ENCODE results near the gene FAAP20.
A peak's percentile ranks its signal among the peaks of the same experiment; 100 is the strongest.
"Not testable (repeated sequence)": the region's sequence is repeated elsewhere in the genome, so short reads cannot be mapped to it uniquely, and the experiment has no call there.

The FAAP20 gene

DNA sequence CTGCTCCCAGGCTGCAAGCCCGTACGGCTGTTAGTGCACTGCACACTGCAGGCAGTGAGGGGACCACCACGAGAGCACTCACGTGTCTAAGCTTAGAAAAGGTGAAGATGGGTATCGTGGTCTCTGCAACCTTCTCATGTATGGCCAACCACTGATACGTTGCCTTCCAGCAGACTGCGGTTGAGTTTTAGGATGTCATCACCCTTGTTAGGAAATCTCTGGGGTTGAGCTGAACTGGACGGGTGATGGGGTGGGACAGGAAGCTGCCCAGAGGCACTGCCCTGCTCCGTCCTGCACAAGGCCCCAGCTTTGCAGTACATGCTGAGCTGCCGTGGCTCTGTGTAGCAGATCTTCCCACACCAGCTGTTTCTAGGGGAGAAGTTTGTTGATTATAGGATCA lies 43.3 kb downstream of the FAAP20 start:
- no peak for ATAC-seq (ENCODE audit: insufficient read depth, low read depth)
- Histone ChIP-seq H3K36me3 (ENCODE audit: insufficient read depth, low read length) (no peaks in the 10 kb centered on the region), H4K20me1 (ENCODE audit: insufficient read depth, low read length) (peaks cover 10% of the 10 kb centered on the region; the same call in 1 of the 2 replicates), H3K4me1 (ENCODE audit: insufficient read depth, low read length) (no peaks in the 10 kb centered on the region), H2AFZ (ENCODE audit: low read depth, low read length) (no peak overlapping the region), H3K4me2 (ENCODE audit: insufficient read depth, low read length) (no peak overlapping the region), H3K79me2 (ENCODE audit: insufficient read depth, low read length) (no peaks in the 10 kb centered on the region), H3K27ac (ENCODE audit: low read length) (no peak overlapping the region), H3K9ac (ENCODE audit: low read depth, low read length) (no peak overlapping the region), H3K9me3 (ENCODE audit: insufficient read depth, low read length, severe bottlenecking) (no peaks in the 10 kb centered on the region), H3K4me3 (ENCODE audit: low read depth in 1 of 2, low read length in 2 of 2) (no peak overlapping the region), H3K27me3 (ENCODE audit: insufficient read depth, low read length, poor library complexity) (peaks cover 11% of the 10 kb centered on the region)
- no peak for DNase-seq
- TF ChIP-seq, protein P1, sequence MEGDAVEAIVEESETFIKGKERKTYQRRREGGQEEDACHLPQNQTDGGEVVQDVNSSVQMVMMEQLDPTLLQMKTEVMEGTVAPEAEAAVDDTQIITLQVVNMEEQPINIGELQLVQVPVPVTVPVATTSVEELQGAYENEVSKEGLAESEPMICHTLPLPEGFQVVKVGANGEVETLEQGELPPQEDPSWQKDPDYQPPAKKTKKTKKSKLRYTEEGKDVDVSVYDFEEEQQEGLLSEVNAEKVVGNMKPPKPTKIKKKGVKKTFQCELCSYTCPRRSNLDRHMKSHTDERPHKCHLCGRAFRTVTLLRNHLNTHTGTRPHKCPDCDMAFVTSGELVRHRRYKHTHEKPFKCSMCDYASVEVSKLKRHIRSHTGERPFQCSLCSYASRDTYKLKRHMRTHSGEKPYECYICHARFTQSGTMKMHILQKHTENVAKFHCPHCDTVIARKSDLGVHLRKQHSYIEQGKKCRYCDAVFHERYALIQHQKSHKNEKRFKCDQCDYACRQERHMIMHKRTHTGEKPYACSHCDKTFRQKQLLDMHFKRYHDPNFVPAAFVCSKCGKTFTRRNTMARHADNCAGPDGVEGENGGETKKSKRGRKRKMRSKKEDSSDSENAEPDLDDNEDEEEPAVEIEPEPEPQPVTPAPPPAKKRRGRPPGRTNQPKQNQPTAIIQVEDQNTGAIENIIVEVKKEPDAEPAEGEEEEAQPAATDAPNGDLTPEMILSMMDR (IDR thresholded peaks at IDR 0.05; ENCODE audit: borderline replicate concordance, extremely low read depth, low read length, poor library complexity, severe bottlenecking) = no peak
- no peak for TF ChIP-seq EZH2 (IDR thresholded peaks at IDR 0.05; ENCODE audit: borderline replicate concordance, low read depth, low read length, severe bottlenecking)

DNA sequence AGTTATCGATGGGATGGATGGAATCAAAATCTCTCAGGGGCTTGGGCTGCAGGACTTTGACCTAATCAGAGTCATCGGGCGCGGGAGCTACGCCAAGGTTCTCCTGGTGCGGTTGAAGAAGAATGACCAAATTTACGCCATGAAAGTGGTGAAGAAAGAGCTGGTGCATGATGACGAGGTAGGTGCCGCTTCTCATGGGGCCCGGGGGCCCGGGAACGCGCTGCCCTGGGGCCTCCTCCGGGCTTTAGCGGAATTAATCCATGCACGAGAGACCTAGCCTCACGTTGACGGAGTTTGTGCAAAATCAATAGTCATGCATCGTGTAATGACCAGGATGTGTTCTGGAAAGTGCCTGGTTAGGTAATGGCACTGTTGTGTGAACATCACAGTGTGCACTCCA lies 43.8 kb downstream of the FAAP20 start:
- no peaks in the 10 kb centered on the region for H3K4me1 ChIP-seq (ENCODE audit: insufficient read depth, low read length)
- no peak overlapping the region for H2AFZ ChIP-seq (ENCODE audit: low read depth, low read length)
- H3K4me3 ChIP-seq (ENCODE audit: low read depth in 1 of 2, low read length in 2 of 2) = no peak overlapping the region
- peaks cover 11% of the 10 kb centered on the region for H3K27me3 ChIP-seq (ENCODE audit: insufficient read depth, low read length, poor library complexity)
- no peaks in the 10 kb centered on the region for H3K36me3 ChIP-seq (ENCODE audit: insufficient read depth, low read length)
- no peak for DNase-seq
- H3K9me3 ChIP-seq (ENCODE audit: insufficient read depth, low read length, severe bottlenecking) = no peaks in the 10 kb centered on the region
- no peak overlapping the region for H3K27ac ChIP-seq (ENCODE audit: low read length)
- no peak overlapping the region for H3K9ac ChIP-seq (ENCODE audit: low read depth, low read length)
- peaks cover 10% of the 10 kb centered on the region; the same call in 1 of the 2 replicates for H4K20me1 ChIP-seq (ENCODE audit: insufficient read depth, low read length)
- no peaks in the 10 kb centered on the region for H3K79me2 ChIP-seq (ENCODE audit: insufficient read depth, low read length)
- no peak overlapping the region for H3K4me2 ChIP-seq (ENCODE audit: insufficient read depth, low read length)
- no peak for TF ChIP-seq EZH2 (IDR thresholded peaks at IDR 0.05; ENCODE audit: borderline replicate concordance, low read depth, low read length, severe bottlenecking)
- TF ChIP-seq, protein P1 (IDR thresholded peaks at IDR 0.05; ENCODE audit: borderline replicate concordance, extremely low read depth, low read length, poor library complexity, severe bottlenecking) = no peak
- ATAC-seq (ENCODE audit: insufficient read depth, low read depth) = no peak

DNA sequence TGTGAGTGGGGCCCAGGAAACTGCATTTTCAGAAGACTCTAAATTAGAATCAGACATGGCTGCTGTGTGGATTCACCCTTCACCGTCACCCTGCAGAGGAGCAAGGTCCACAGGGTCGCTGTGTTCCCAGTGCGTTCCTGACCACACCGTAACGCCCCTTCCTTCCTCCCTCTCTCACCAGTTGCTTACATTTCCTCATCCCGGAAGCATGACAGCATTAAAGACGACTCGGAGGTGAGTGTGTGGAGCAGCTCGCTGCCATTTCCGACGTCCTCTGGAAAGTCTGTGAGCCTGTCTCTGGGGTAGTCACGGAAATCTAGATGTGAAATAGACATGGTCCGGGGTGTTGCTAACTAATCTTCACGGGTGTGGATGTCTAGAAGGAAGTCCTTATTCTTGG lies 45.9 kb downstream of the FAAP20 start:
- H3K27ac ChIP-seq (ENCODE audit: low read length) = no peak overlapping the region
- no peaks in the 10 kb centered on the region for H3K4me1 ChIP-seq (ENCODE audit: insufficient read depth, low read length)
- TF ChIP-seq, protein P1 (IDR thresholded peaks at IDR 0.05; ENCODE audit: borderline replicate concordance, extremely low read depth, low read length, poor library complexity, severe bottlenecking) = no peak
- no peak for TF ChIP-seq EZH2 (IDR thresholded peaks at IDR 0.05; ENCODE audit: borderline replicate concordance, low read depth, low read length, severe bottlenecking)
- no peak overlapping the region for H3K9ac ChIP-seq (ENCODE audit: low read depth, low read length)
- no peaks in the 10 kb centered on the region for H3K36me3 ChIP-seq (ENCODE audit: insufficient read depth, low read length)
- ATAC-seq (ENCODE audit: insufficient read depth, low read depth) (peak; percentile 79), DNase-seq (peak; percentile 40)
- H3K9me3 ChIP-seq (ENCODE audit: insufficient read depth, low read length, severe bottlenecking) = no peaks in the 10 kb centered on the region
- no peaks in the 10 kb centered on the region for H3K79me2 ChIP-seq (ENCODE audit: insufficient read depth, low read length)
- H3K4me2 ChIP-seq (ENCODE audit: insufficient read depth, low read length) = no peak overlapping the region
- peaks cover 10% of the 10 kb centered on the region; the same call in 1 of the 2 replicates for H4K20me1 ChIP-seq (ENCODE audit: insufficient read depth, low read length)
- H3K27me3 ChIP-seq (ENCODE audit: insufficient read depth, low read length, poor library complexity) = peaks cover 11% of the 10 kb centered on the region
- H2AFZ ChIP-seq (ENCODE audit: low read depth, low read length) = no peak overlapping the region
- no peak overlapping the region for H3K4me3 ChIP-seq (ENCODE audit: low read depth in 1 of 2, low read length in 2 of 2)

DNA sequence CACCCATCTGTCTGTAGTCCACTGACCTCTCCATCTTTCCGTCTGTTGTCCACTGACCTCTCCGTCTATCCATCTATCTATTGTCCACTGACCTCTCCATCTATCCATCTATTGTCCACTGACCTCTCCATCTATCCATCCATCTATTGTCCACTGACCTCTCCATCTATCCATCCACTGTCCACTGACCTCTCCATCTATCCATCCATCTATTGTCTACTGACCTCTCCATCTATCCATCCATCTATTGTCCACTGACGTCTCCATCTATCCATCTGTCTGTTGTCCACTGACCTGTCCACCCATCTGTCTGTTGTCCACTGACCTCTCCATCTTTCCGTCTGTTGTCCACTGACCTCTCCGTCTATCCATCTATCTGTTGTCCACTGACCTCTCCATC lies 46.7 kb downstream of the FAAP20 start:
- not testable (repeated sequence) for H3K79me2 ChIP-seq (ENCODE audit: insufficient read depth, low read length); H4K20me1 ChIP-seq (ENCODE audit: insufficient read depth, low read length); H2AFZ ChIP-seq (ENCODE audit: low read depth, low read length); H3K9me3 ChIP-seq (ENCODE audit: insufficient read depth, low read length, severe bottlenecking); H3K4me2 ChIP-seq (ENCODE audit: insufficient read depth, low read length); H3K4me3 ChIP-seq (ENCODE audit: low read depth in 1 of 2, low read length in 2 of 2); H3K27ac ChIP-seq (ENCODE audit: low read length); H3K9ac ChIP-seq (ENCODE audit: low read depth, low read length); H3K4me1 ChIP-seq (ENCODE audit: insufficient read depth, low read length); ATAC-seq (ENCODE audit: insufficient read depth, low read depth); H3K36me3 ChIP-seq (ENCODE audit: insufficient read depth, low read length); DNase-seq
- H3K27me3 ChIP-seq (ENCODE audit: insufficient read depth, low read length, poor library complexity) = peaks cover 11% of the 10 kb centered on the region

Data from DND-41 (cell line).